HG02610 (cell line): ENCODE measurements around the gene FBXW10B.
"Not testable (repeated sequence)": the region's sequence is repeated elsewhere in the genome, so short reads cannot be mapped to it uniquely, and the experiment has no call there.

ENCODE experiments used
- ATAC-seq: cut with Tn5 transposase; IDR thresholded peaks from one replicate; pipeline ENCODE4 v1.9.1; 2021; ENCODE audit warnings: mild to moderate bottlenecking, moderate library complexity; ENCODE audit not compliant: unreplicated experiment

The FBXW10B gene, protein sequence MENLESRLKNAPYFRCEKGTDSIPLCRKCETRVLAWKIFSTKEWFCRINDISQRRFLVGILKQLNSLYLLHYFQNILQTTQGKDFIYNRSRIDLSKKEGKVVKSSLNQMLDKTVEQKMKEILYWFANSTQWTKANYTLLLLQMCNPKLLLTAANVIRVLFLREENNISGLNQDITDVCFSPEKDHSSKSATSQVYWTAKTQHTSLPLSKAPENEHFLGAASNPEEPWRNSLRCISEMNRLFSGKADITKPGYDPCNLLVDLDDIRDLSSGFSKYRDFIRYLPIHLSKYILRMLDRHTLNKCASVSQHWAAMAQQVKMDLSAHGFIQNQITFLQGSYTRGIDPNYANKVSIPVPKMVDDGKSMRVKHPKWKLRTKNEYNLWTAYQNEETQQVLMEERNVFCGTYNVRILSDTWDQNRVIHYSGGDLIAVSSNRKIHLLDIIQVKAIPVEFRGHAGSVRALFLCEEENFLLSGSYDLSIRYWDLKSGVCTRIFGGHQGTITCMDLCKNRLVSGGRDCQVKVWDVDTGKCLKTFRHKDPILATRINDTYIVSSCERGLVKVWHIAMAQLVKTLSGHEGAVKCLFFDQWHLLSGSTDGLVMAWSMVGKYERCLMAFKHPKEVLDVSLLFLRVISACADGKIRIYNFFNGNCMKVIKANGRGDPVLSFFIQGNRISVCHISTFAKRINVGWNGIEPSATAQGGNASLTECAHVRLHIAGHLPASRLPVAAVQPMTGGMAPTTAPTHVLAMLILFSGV

DNA sequence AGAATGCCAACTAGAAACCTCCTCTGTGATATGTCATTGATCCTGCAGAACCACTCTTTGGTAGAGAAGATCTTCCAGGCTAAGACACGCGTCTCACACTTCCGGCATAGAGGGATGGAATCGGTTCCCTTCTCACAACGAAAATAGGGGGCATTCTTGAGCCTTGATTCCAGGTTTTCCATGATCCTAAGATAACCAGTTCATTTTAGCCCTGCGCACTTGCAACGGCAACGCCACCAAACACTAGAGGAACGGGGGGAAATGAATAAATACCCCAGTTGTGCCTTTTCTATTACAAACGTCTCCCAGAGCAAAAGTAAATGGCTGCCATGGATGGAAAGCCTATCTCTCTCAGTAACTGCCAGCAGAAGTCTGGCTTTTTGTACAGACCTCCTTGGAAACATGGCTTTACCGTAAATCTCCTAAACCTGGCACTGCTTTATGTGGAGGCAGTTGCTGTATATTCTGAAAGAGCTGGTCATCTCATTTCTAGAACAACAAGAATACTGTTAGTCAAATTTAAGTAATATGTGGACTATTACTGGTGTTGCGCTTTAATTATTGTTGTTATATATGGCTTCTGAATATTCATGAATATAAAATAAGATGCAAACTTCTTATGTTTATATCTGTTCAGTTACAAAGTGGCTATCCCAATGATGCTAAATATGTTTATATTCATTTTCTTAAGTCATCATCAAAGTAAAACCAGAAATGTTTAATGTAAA is at the start of gene FBXW10B:
Gene FBXW10B, minus strand, starts transcription at position 374 of the 728 bp plus-strand sequence. Its CDS starts 192 bp downstream, at position 182.
- ATAC-seq: not testable (repeated sequence)

DNA sequence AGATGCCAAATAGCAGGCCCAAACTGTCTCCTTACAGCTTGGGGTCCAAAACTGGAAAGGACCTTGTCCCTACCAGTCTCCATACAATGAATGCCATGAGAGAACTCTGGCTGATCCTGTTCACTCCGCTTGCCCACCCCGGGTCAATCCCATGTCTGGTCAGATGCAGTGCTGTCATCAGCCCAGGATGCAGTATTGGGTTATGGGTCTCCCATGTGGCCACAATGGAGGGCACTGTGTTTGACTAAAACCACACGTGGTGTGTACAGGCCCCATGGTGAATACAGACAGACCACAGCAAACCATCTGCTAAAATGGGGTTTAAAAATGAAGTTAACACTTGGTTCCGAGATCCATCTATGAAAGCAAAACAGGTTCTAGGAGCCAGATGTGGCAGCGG is 44.2 kb upstream of the FBXW10B start:
- no peak for ATAC-seq

- no peak for ATAC-seq
Measured at GRCh38 chr17:15663176-15663575, 43.7 kb upstream of the FBXW10B start.

DNA sequence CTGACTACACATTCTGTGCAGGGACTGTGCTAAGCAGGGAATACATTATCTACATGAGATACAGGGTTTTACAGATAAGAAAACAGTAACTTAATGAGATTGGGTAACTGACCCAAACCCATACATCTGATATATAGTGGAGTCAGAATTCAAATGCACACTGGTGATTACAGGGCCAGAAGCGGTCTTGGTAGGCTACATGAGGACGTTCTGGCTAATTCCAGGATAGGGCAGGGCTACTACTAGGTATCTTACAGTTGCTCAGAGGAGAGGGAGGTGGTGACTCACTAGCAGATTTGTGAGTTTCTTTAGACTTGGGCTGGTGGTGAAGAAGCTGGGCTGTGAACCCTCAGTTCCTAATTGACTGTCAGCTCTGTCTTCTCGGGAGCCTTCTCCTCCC is 43.2 kb upstream of the FBXW10B start:
- no peak for ATAC-seq

GRCh38 chr17:15660077-15660476 is 40.6 kb upstream of the FBXW10B start:
- no peak for ATAC-seq

GRCh38 chr17:15659663-15660062 is 40.2 kb upstream of the FBXW10B start:
- no peak for ATAC-seq

- no peak for ATAC-seq
Measured at GRCh38 chr17:15659236-15659635, 39.7 kb upstream of the FBXW10B start.

DNA sequence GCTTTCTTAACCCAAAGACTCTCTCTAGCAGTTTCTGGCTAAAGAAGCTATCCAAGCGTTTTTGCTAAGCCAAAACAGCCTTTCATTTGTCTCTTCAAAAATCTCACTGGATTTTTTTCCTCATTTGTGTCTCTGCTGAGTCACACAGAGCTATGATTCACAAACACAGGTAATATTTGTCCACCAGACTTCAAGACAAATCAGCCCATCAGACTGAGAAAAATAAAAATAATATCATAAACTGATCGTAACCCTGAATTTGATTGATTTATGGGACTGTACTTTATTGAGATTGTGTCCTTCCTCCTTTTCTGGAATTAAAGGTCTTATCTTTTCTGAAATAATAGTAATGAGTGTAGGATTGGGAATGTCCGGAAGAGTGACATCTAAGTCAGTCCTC is 38.8 kb upstream of the FBXW10B start:
- no peak for ATAC-seq

DNA sequence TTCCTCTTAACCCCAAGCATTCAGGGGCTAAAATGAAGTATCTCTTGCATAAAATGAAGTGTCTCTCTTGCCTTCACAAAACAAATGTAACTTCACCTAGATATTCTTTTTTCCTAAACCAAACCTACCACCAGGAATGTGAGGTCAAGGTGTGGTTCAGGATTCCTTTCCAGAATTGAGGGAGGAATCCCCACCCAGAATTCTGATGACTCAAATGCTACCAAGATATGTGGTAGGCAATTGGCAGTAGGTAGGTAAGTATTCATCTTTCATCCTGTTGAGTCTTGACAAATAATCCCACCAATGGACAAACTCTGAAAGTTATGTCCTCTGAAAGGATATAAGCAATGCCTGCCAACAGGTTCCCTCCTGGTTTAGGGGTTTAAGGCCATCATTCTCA is 38.4 kb upstream of the FBXW10B start:
- ATAC-seq: no peak

DNA sequence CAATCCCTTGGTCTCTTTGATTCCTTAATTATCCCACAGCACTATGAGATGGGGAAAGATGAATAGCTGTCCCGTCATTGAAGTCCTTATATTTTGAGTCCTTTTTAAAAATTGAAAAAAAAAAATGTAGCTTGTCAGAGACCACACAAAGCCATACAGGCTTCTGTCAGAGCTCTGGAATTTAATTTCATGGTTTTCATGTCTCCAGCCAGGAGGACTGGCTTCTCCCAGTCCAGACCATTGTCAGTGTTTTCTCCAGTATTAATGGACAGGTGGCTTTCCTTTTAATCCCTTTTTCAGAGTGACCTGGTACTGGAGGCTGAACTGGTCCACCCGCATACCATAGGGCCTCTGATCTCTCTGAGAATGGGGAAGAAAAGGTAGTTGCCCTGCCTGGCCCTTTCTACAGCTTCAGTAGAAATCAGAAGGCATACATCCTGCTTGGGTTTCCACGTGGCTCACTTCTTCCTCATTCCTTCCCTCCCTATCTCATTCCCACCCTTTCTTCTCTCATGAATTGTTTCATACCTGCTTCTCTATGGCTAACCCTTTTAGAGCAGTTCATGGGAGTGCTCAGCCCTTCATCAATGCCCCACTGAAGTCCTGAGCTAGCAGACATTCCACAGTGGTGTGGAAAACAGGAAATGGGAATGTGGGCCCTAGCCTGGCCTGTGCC is 35.5 kb upstream of the FBXW10B start:
- ATAC-seq: no peak

DNA sequence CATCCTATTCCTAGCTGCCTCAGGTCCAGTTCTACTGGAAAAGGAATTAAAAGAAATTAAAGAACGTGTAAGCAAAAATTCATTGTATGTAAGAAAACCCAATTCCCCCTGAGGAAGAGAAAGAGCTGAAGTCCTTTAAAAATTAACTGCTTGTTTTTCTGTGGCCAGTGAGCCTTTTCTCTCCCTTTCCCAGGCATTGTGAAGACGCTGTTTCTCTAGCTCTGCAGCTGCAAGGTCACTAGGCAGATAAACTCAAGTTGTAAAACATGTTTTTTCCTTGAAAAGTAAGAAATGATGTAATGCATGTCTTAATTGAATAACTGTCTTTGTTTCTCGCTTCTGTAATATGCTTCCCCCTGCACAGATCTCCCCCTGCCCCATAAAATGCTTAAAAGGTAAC is 34.9 kb upstream of the FBXW10B start:
- ATAC-seq: not testable (repeated sequence)

GRCh38 chr17:15652960-15653359 is 33.5 kb upstream of the FBXW10B start:
- no peak for ATAC-seq

DNA sequence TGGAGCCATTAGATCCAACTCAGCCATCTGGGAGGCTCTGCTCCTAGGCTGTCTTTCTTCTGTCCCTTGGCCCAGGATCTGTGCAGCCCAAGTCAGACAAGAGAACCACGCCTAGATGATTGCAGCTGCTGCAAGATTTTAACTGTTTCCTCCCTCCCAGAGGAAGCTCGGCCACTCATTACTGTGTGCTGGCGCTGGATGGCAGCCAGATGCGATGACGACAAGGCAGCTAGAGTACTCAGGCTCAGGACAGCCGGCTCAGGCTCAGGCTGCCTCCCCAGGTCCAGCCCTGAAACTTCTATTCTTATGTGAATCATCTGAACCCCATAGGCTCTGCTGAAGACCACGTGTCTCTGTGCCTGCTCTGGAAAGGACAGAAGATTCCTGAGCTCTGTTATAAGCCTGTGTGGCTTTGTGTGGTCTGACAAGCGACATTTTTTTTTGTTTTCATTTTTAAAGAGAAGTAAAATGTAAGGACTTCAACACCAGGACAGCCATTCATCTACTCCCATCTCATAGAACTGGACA is 32.1 kb upstream of the FBXW10B start:
- ATAC-seq: peak; percentile 63

- ATAC-seq: no peak
Measured at GRCh38 chr17:15650741-15651582, 31.5 kb upstream of the FBXW10B start.

DNA sequence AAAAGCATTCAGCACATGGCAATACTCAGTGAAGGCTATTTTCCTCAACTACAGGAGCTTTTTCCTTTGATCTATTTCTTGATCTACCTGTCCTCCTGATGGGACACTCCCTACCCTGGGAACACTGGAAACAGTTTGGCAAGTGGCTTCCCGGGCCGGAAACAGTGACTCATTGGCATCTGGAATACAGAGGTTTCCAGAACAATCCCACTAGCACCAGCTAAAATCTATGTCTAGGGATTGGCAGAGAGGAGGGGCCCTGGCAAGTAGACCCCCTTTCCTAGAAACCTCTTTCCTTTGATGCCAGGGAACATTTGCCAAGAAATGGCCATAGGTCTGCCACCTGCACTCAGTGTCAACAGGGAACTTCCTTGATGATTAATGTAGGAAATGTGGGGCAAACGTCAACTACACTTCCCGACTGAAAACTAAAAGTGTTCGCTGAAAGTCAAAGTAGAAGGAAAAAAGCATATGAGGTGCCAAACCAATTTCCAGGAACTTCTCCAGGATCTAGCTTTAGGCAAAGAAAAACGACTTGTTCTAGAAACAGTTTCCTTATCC is 30.4 kb upstream of the FBXW10B start:
- no peak for ATAC-seq

DNA sequence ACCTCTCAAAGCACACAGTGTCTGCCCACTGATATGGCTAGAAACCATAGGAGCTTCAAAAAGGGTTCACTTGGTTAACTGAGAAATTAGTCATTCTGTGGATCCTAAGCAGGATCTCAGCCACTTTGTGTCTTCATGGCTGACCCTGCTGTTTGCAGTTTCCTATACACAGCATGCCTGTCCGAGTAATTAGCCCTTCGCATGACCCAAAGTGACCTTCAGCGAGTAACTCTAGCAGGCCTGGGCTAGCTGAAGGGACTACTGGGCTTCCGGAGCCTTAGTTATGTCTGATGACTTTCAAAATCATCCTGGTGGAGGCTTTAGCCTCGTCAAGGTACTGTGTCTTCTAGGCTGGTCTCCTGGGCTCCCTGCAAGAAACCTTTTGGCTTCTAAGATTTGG is 28.9 kb upstream of the FBXW10B start:
- no peak for ATAC-seq

GRCh38 chr17:15645942-15646312 is 26.4 kb upstream of the FBXW10B start:
- ATAC-seq: not testable (repeated sequence)

DNA sequence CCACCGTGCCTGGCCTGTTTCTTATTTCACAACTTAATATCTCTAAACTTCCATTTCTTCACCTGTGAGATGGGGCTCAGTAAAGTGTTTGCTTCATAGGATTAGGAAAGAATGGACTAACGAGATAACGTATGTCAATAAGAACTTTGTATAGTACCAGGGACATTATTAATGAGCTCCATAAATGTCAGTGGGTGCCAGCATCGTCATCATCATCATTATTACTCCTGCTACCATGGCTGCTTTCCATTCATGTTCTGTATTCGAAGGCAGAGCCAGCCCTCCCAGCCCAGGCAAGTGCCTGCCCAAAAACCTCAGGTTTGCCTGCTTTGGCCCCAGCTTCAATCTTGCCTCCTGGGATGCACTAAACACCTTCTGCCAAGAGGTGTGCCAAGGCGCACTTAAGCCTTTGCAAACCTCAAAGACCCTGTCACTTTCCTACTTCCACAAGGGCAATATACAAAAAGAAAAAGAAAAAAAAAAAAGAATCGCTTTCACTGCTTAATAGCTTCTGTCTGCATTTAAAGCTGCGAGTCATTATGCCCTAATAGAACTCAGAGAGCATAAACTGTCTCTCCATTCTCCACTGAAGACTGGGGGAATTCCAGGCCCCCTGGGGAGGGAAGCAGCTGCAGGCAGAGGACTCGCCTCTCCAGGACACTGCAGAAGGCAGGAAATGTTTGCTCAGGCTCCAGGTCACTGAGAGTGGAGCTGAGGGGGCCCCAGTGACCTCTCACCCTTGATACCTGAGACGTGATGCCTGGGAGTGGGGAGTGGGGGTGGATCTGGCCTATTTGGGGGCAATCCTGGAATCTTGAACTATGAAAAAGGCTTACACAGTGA is 25.8 kb upstream of the FBXW10B start:
- ATAC-seq: not testable (repeated sequence)
